SK-N-SH (cell line): ENCODE results near the gene PRKCA. TPM values are rescaled to one million over a fixed set of nuclear protein-coding genes. Genes with fewer than 3 reads are reported as not detected.

Source experiments
- CTCF ChIA-PET: fragments of 300-600, 350-600 bp; formaldehyde crosslinking; extraction: SDS; loops from one replicate; lab custom pipeline; 2021; lab: Yijun Ruan, JAX
- POLR2A ChIA-PET: fragments of 350-600 bp; sonication (Branson Sonifier 250); formaldehyde crosslinking; extraction: SDS; loops from one replicate; lab custom pipeline; 2020; ENCODE audit warnings: antibody characterized with exemption, inconsistent platforms; lab: Yijun Ruan, JAX
- DNase-seq: peaks from one replicate; pipeline ENCODE4 v3.0.0; 2012
- H2AFZ ChIP-seq: fragments of 200-600 bp; sonication (generic); 2 replicates; pipeline ENCODE4 v1.8.1; 2016; ENCODE audit warnings: antibody characterized with exemption, mild to moderate bottlenecking, low read depth
- H3F3A ChIP-seq: fragments of 200-600 bp; sonication (generic); replicated peaks from 2 replicates; pipeline ENCODE3; 2016; ENCODE audit warnings: antibody characterized with exemption, mild to moderate bottlenecking; ENCODE audit not compliant: insufficient read depth
- H3K27ac ChIP-seq, 2 experiments: fragments of 200-500 bp in 1 of 2; fragments of 200-600 bp in 1 of 2; sonication (Bioruptor generic) in 1 of 2; sonication (generic), shearing (Covaris generic) in 1 of 2; 2 replicates each; pipeline versions ENCODE4 v1.5.1 to v1.6.1; 2014 to 2016; ENCODE audit warnings: low read depth in 2 of 2, inconsistent platforms in 1 of 2, low read length in 1 of 2, mild to moderate bottlenecking in 1 of 2, mixed read lengths in 1 of 2
- H3K27me3 ChIP-seq: fragments of 200-600 bp; sonication (generic), shearing (Covaris generic); 2 replicates; pipeline ENCODE4 v1.6.1; 2016; ENCODE audit warnings: mixed run types; ENCODE audit not compliant: insufficient read depth
- H3K36me3 ChIP-seq, 2 experiments: fragments of 200-500 bp in 1 of 2; fragments of 200-600 bp in 1 of 2; sonication (Bioruptor generic) in 1 of 2; sonication (generic) in 1 of 2; replicated peaks in 1 of 2; 2 replicates each; pipeline versions ENCODE3 to v1.5.1; 2014 to 2016; ENCODE audit warnings: low read length in 1 of 2, mild to moderate bottlenecking in 1 of 2; ENCODE audit not compliant: insufficient read depth in 2 of 2, control insufficient read depth in 1 of 2
- H3K4me1 ChIP-seq, 2 experiments: fragments of 200-500 bp in 1 of 2; fragments of 200-600 bp in 1 of 2; sonication (Bioruptor generic) in 1 of 2; sonication (generic), shearing (Covaris generic) in 1 of 2; 2 replicates each; pipeline versions ENCODE4 v1.5.1 to v1.6.1; 2014 to 2016; ENCODE audit warnings: low read depth in 1 of 2, low read length in 1 of 2, mixed run types in 1 of 2; ENCODE audit not compliant: insufficient read depth in 2 of 2, control insufficient read depth in 1 of 2
- H3K4me2 ChIP-seq: fragments of 200-600 bp; sonication (generic), shearing (Covaris generic); 2 replicates; pipeline ENCODE4 v1.6.1; 2017; ENCODE audit warnings: mixed run types
- H3K4me3 ChIP-seq, 2 experiments: fragments of 200-500 bp in 1 of 2; fragments of 200-600 bp in 1 of 2; sonication (Bioruptor generic) in 1 of 2; sonication (generic), shearing (Covaris generic) in 1 of 2; 2 replicates each; pipeline versions ENCODE4 v1.5.1 to v1.8.1; 2014 to 2016; ENCODE audit warnings: low read depth in 2 of 2, inconsistent platforms in 1 of 2, low read length in 1 of 2, mild to moderate bottlenecking in 1 of 2, mixed read lengths in 1 of 2, moderate library complexity in 1 of 2
- H3K79me2 ChIP-seq: fragments of 200-600 bp; sonication (generic); 2 replicates; pipeline ENCODE4 v1.8.1; 2017; ENCODE audit warnings: mild to moderate bottlenecking; ENCODE audit not compliant: insufficient read depth
- H3K9ac ChIP-seq: fragments of 200-600 bp; sonication (generic); 2 replicates; pipeline ENCODE4 v1.6.1; 2017; ENCODE audit warnings: mixed run types
- H3K9me2 ChIP-seq: fragments of 200-600 bp; sonication (generic); 2 replicates; pipeline ENCODE4 v1.6.1; 2017; ENCODE audit warnings: mixed run types
- H3K9me3 ChIP-seq: fragments of 200-600 bp; sonication (generic); 2 replicates; pipeline ENCODE4 v1.6.1; 2017; ENCODE audit warnings: mixed run types, mild to moderate bottlenecking, moderate library complexity
- H4K20me1 ChIP-seq: fragments of 200-600 bp; sonication (generic); 2 replicates; pipeline ENCODE4 v1.6.1; 2017; ENCODE audit warnings: mild to moderate bottlenecking, mixed run types; ENCODE audit not compliant: insufficient read depth
- ELF1 ChIP-seq: IDR thresholded peaks from 2 replicates; pipeline ENCODE4 v1.4.0; 2012
- EZH2phosphoT487 ChIP-seq: fragments of 200-600 bp; sonication (generic); IDR thresholded peaks from 2 replicates; pipeline ENCODE4 v1.6.1; 2017; ENCODE audit warnings: low read depth, mixed run types, mild to moderate bottlenecking, antibody characterized with exemption, moderate library complexity, borderline replicate concordance
- FOSL2 ChIP-seq: IDR thresholded peaks from 2 replicates; pipeline ENCODE4 v1.4.0; 2012; ENCODE audit warnings: low read depth, mild to moderate bottlenecking, moderate library complexity, borderline replicate concordance
- FOXJ3 ChIP-seq: sonication (generic); formaldehyde crosslinking; IDR thresholded peaks from 2 replicates; pipeline ENCODE4 v1.5.1; 2020; ENCODE audit warnings: mild to moderate bottlenecking, missing genetic modification reagents
- GATA2 ChIP-seq: sonication (generic); formaldehyde crosslinking; IDR thresholded peaks from 2 replicates; pipeline ENCODE4 v1.5.0; 2020; ENCODE audit warnings: mild to moderate bottlenecking, missing genetic modification reagents
- JUND ChIP-seq: IDR thresholded peaks from 2 replicates; pipeline ENCODE4 v1.4.0; 2012
- RFX5 ChIP-seq: IDR thresholded peaks from 2 replicates; pipeline ENCODE4 v1.6.1; 2012; ENCODE audit warnings: mild to moderate bottlenecking, improper control_type of control experiment, low read length
- RXRA ChIP-seq: IDR thresholded peaks from 2 replicates; pipeline ENCODE4 v1.4.0; 2012; ENCODE audit warnings: low read depth, mild to moderate bottlenecking, borderline replicate concordance
- TAF1 ChIP-seq: IDR thresholded peaks from 2 replicates; pipeline ENCODE4 v1.6.1; 2012; ENCODE audit warnings: low read depth, mild to moderate bottlenecking, low read length, moderate library complexity, borderline replicate concordance
- TEAD4 ChIP-seq: IDR thresholded peaks from 2 replicates; pipeline ENCODE4 v1.4.0; 2012; ENCODE audit warnings: mild to moderate bottlenecking, borderline replicate concordance; ENCODE audit not compliant: insufficient read depth
- WGBS: methylation state at CpG from one replicate; pipeline ENCODE4 v1.1.6; 2017; ENCODE audit warnings: low lambda C conversion rate; 5-methylcytosine and 5-hydroxymethylcytosine counted together
- polyA plus RNA-seq, 3 experiments: library from polyadenylated mRNA; depleted of rRNA; stranded (reverse); fragments of >200 nt; gene quantifications; 2 replicates each; pipeline ENCODE4 v1.2.3, GENCODE V29; 2012
- TF ChIP-seq, protein P1 (sequence below): IDR thresholded peaks from 2 replicates; pipeline ENCODE4 v1.4.0; 2012; ENCODE audit warnings: low read depth
- TF ChIP-seq, protein P2 (sequence below): IDR thresholded peaks from 2 replicates; pipeline ENCODE4 v1.4.0; 2012; ENCODE audit warnings: low read depth, borderline replicate concordance

PRKCA gene
- polyA plus RNA-seq, 1 of the 3 experiments (the other 2 are of a cell fraction) = 108 TPM

DNA sequence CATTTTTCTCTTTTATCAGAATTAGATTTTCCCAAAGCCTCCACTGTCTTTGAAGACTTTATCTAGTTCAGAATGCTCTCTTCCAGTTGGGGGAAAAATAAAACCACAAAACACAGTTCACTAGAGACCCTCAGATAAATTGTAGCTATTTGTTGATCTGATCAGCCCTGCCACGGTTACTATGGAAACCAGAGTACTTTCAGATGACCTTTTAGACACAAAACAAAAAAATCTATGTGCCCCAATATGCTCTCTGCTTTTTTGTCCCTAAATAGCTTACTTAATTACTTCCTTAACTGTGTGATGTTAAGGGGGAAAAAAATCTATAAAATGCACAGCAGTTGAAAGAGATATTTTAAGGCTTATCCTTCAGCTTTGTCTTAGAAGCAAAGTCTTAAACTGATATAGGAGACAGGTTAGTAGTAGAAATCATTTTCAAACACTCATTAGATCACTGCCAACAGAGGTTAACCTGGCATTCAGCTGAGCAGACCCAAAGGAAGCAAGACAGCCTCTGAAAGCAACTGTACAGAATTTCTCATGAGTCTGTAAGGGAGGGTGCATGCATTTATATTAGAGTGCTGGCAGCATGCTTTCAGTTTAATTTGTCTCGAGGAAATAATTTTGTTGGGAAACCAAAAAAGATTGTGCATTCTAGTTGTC, 402.6 kb downstream of the PRKCA start:
- H3K9ac ChIP-seq = no peak overlapping the region
- no peaks in the 10 kb centered on the region for H3K9me3 ChIP-seq
- no peak overlapping the region for H3K4me3 ChIP-seq
- H3K4me2 ChIP-seq = no peak overlapping the region
- H2AFZ ChIP-seq = no peak overlapping the region
- CTCF ChIA-PET = interaction anchor here (0.6 to 2.7 kb wide), 12 partner anchors 9 to 673 kb away, joined by 3 to 16 read pairs (median 6); no protein-coding TSS in a partner anchor
- peaks cover 0 to 20% of the 10 kb centered on the region in 2 experiments; a peak in 2 of 4 replicates for H3K4me1 ChIP-seq
- H3K36me3 ChIP-seq = peaks cover 53 to 65% of the 10 kb centered on the region in 2 experiments
- H3K27me3 ChIP-seq = no peaks in the 10 kb centered on the region
- H3F3A ChIP-seq = peaks cover 34% of the 10 kb centered on the region
- H4K20me1 ChIP-seq = no peaks in the 10 kb centered on the region
- POLR2A ChIA-PET = no interaction called here
- no peaks in the 10 kb centered on the region for H3K9me2 ChIP-seq
- H3K79me2 ChIP-seq = no peaks in the 10 kb centered on the region
- peak overlapping the region in 1 of 2 experiments; percentile 68; a peak in 2 of 4 replicates for H3K27ac ChIP-seq
- no peak for DNase-seq
- TF ChIP-seq FOXJ3 (CRISPR knock-in tag) (no peak), TAF1 (no peak), RFX5 (peak; percentile 61; the same call in 1 of the 2 replicates), EZH2phosphoT487 (no peak)
- TF ChIP-seq, protein P1, sequence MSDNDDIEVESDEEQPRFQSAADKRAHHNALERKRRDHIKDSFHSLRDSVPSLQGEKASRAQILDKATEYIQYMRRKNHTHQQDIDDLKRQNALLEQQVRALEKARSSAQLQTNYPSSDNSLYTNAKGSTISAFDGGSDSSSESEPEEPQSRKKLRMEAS = no peak
- TF ChIP-seq, protein P2, sequence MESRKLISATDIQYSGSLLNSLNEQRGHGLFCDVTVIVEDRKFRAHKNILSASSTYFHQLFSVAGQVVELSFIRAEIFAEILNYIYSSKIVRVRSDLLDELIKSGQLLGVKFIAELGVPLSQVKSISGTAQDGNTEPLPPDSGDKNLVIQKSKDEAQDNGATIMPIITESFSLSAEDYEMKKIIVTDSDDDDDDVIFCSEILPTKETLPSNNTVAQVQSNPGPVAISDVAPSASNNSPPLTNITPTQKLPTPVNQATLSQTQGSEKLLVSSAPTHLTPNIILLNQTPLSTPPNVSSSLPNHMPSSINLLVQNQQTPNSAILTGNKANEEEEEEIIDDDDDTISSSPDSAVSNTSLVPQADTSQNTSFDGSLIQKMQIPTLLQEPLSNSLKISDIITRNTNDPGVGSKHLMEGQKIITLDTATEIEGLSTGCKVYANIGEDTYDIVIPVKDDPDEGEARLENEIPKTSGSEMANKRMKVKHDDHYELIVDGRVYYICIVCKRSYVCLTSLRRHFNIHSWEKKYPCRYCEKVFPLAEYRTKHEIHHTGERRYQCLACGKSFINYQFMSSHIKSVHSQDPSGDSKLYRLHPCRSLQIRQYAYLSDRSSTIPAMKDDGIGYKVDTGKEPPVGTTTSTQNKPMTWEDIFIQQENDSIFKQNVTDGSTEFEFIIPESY = no peak
- WGBS = 39% methylated on average over 2 of the region's 2 CpGs

- H3K79me2 ChIP-seq = no peaks in the 10 kb centered on the region
- H4K20me1 ChIP-seq = no peaks in the 10 kb centered on the region
- no peaks in the 10 kb centered on the region for H3K27me3 ChIP-seq
- TF ChIP-seq ELF1 (no peak), GATA2 (CRISPR knock-in tag) (no peak), FOSL2 (no peak), RXRA (no peak), JUND (no peak), TEAD4 (no peak)
- TF ChIP-seq, protein P2 = no peak
- TF ChIP-seq, protein P1 = no peak
- H3K9me2 ChIP-seq = no peaks in the 10 kb centered on the region
- H3K4me3 ChIP-seq = no peak overlapping the region
- no peak overlapping the region for H2AFZ ChIP-seq
- H3K4me2 ChIP-seq = no peak overlapping the region
- H3K36me3 ChIP-seq = peaks cover 54 to 58% of the 10 kb centered on the region in 2 experiments
- no peak for DNase-seq
- no peak overlapping the region for H3K9ac ChIP-seq
- H3K9me3 ChIP-seq = no peaks in the 10 kb centered on the region
- WGBS = 93% methylated on average over 1 of the region's 1 CpG
- H3K4me1 ChIP-seq = peaks cover 0 to 26% of the 10 kb centered on the region in 2 experiments; a peak in 2 of 4 replicates
- ChIA-PET POLR2A (no interaction called here), CTCF (interaction anchor here (0.7 to 2.2 kb wide), 4 partner anchors 9 to 82 kb away, joined by 3 to 8 read pairs (median 3); no protein-coding TSS in a partner anchor)
- H3K27ac ChIP-seq = no peak overlapping the region
- H3F3A ChIP-seq = peaks cover 23% of the 10 kb centered on the region
These were observed 404.5 kb downstream of the PRKCA start for GRCh38 chr17:66706851-66707450.
